PC-9 (cell line): ENCODE results near the gene APH1A. TPM values are rescaled to one million over a fixed set of nuclear protein-coding genes. Genes with fewer than 3 reads are reported as not detected.

ENCODE experiments used
- BruUV-seq: library from RNA; stranded (reverse); fragments of 400-500 nt; replicated peaks from 2 replicates; lab custom pipeline; 2021; lab: Mats Ljungman, UMichigan
- CTCF ChIA-PET: fragments of 300-600 bp; sonication (Branson Sonifier 250); formaldehyde crosslinking; loops from one replicate; lab custom pipeline; 2022; ENCODE audit warnings: antibody characterized with exemption; lab: Charles Lee
- POLR2A ChIA-PET: fragments of 300-600 bp; sonication (Branson Sonifier 250); formaldehyde crosslinking; loops from one replicate; lab custom pipeline; 2022; ENCODE audit warnings: antibody characterized with exemption; ENCODE audit not compliant: unreplicated experiment; lab: Charles Lee
- DNase-seq, 2 experiments: peaks; one replicate each; pipeline versions ENCODE4 v3.0.0 to v3.0.0-alpha.2; 2015 to 2022; ENCODE audit warnings: mixed read lengths in 1 of 2
- H2AFZ ChIP-seq: fragments of 200-600 bp; sonication (generic); 2 replicates; pipeline ENCODE4 v1.8.1; 2017; ENCODE audit warnings: antibody characterized with exemption
- H3F3A ChIP-seq: fragments of 200-600 bp; sonication (generic); 2 replicates; pipeline ENCODE4 v1.8.1; 2017; ENCODE audit warnings: antibody characterized with exemption, mild to moderate bottlenecking, low read depth; ENCODE audit not compliant: insufficient read depth
- H3K27ac ChIP-seq: fragments of 200-600 bp; sonication (generic); 2 replicates; pipeline ENCODE4 v1.6.1; 2016; ENCODE audit warnings: mixed run types
- H3K27me3 ChIP-seq: fragments of 200-600 bp; sonication (generic); 2 replicates; pipeline ENCODE4 v1.6.1; 2016; ENCODE audit warnings: low read depth, mixed run types; ENCODE audit not compliant: insufficient read depth
- H3K36me3 ChIP-seq: fragments of 200-600 bp; sonication (generic); 2 replicates; pipeline ENCODE4 v1.6.1; 2016; ENCODE audit warnings: low read depth, mixed run types
- H3K4me1 ChIP-seq: fragments of 200-600 bp; sonication (generic); replicated peaks from 2 replicates; pipeline ENCODE4 v1.6.1; 2016; ENCODE audit warnings: mixed run types; ENCODE audit not compliant: insufficient read depth
- H3K4me2 ChIP-seq: fragments of 200-600 bp; sonication (generic); 2 replicates; pipeline ENCODE4 v1.6.1; 2017; ENCODE audit warnings: mixed run types
- H3K4me3 ChIP-seq: fragments of 200-600 bp; sonication (generic); 2 replicates; pipeline ENCODE4 v1.6.1; 2016; ENCODE audit warnings: mixed run types
- H3K79me2 ChIP-seq: fragments of 200-600 bp; sonication (generic); 2 replicates; pipeline ENCODE4 v1.6.1; 2017; ENCODE audit warnings: low read depth, mixed run types
- H3K9me2 ChIP-seq: fragments of 200-600 bp; sonication (generic); 2 replicates; pipeline ENCODE4 v1.8.1; 2017; ENCODE audit warnings: mild to moderate bottlenecking; ENCODE audit not compliant: insufficient read depth
- H3K9me3 ChIP-seq: fragments of 200-600 bp; sonication (generic); 2 replicates; pipeline ENCODE4 v1.8.1; 2016; ENCODE audit warnings: low read depth; ENCODE audit not compliant: insufficient read depth
- H4K20me1 ChIP-seq: fragments of 200-600 bp; sonication (generic); 2 replicates; pipeline ENCODE4 v1.8.1; 2017; ENCODE audit not compliant: insufficient read depth
- EZH2 ChIP-seq: fragments of 200-600 bp; sonication (generic); IDR thresholded peaks from 2 replicates; pipeline ENCODE4 v1.8.0; 2017; ENCODE audit warnings: antibody characterized with exemption, low read depth
- intact Hi-C: fragments of 100-400 bp; cut with micrococcal nuclease; formaldehyde crosslinking; loops from one replicate; pipeline ENCODE4 v1.10.0; 2022; ENCODE audit not compliant: unreplicated experiment
- total RNA-seq: library from RNA; stranded (reverse); gene quantifications from 2 replicates; pipeline ENCODE4 v1.2.3, GENCODE V29; 2021
- TF ChIP-seq, protein P1 (sequence below): fragments of 200-600 bp; sonication (generic); conservative IDR thresholded peaks from 2 replicates; pipeline ENCODE4 v1.6.1; 2017; ENCODE audit warnings: mixed run types, antibody characterized with exemption, mild to moderate bottlenecking, moderate library complexity

APH1A gene
- total RNA-seq, 1 experiment from 2014 or later, result 173 TPM

DNA sequence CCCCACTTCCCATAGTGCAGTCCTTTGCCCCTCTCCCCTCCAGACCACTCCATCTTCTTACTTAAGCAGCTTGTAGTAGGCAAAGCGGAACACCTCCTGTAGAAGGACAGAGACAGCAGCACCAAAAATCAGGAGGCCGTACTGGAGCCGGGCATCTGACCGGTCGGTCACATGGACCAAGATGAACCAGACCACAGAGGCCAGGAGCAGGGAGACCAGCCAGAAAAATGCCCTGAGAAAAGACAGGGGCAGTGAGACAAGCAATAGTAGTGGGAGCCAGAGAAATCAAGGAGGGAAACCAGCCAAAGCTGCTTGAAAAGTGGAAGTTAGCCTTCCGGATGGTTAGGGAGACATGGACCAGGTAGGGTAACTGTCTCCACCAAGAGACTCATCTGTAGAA, 920 bp downstream of the APH1A start:
- Histone ChIP-seq H3K36me3 (peaks cover 17% of the 10 kb centered on the region), H3K4me3 (peak overlapping the region; percentile 87), H3K4me2 (peak overlapping the region; percentile 100), H3K9me3 (no peaks in the 10 kb centered on the region), H3K4me1 (peaks cover 33% of the 10 kb centered on the region), H3K27me3 (no peaks in the 10 kb centered on the region), H3F3A (peaks cover 35% of the 10 kb centered on the region), H2AFZ (peak overlapping the region; percentile 86; the same call in 1 of the 2 replicates), H4K20me1 (0 out of 2 replicates have a peak, but pooled peaks cover 4% of the 10 kb centered on the region), H3K79me2 (peaks cover 23% of the 10 kb centered on the region), H3K27ac (0 out of 2 replicates have a peak overlapping the region, but pooled peaks have one; percentile 79), H3K9me2 (no peaks in the 10 kb centered on the region)
- ChIA-PET CTCF (no interaction called here), POLR2A (interaction anchor here (0.7 kb wide), 1 partner anchor 34 kb away, joined by 5 read pairs; no protein-coding TSS in a partner anchor)
- intact Hi-C loops, result loop anchor here (10.0 kb wide), 1 partner anchor 297 kb away; no protein-coding TSS in a partner anchor
- BruUV-seq, result no TSS peak
- no peak for DNase-seq
- no peak for TF ChIP-seq EZH2
- TF ChIP-seq, protein P1, sequence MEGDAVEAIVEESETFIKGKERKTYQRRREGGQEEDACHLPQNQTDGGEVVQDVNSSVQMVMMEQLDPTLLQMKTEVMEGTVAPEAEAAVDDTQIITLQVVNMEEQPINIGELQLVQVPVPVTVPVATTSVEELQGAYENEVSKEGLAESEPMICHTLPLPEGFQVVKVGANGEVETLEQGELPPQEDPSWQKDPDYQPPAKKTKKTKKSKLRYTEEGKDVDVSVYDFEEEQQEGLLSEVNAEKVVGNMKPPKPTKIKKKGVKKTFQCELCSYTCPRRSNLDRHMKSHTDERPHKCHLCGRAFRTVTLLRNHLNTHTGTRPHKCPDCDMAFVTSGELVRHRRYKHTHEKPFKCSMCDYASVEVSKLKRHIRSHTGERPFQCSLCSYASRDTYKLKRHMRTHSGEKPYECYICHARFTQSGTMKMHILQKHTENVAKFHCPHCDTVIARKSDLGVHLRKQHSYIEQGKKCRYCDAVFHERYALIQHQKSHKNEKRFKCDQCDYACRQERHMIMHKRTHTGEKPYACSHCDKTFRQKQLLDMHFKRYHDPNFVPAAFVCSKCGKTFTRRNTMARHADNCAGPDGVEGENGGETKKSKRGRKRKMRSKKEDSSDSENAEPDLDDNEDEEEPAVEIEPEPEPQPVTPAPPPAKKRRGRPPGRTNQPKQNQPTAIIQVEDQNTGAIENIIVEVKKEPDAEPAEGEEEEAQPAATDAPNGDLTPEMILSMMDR, result no peak

DNA sequence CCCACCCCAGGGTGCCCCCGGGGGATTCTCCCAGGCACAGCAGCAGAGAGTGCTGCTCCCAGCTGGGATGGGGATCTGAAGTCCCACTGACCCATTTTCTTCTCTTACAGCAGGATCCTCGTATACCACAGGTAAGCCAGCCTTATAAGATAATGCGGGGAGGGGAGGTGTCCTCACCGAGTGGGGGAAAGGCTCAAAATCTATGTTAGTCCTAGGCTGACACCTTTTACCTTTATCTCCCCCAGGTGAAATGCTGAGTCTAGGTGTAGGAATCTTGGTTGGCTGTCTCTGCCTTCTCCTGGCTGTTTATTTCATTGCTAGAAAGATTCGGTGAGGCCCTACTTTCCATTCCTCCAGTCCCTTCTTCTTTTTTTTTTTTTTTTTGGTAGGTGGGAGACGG, 5.3 kb downstream of the APH1A start:
- Histone ChIP-seq H3K36me3 (peaks cover 17% of the 10 kb centered on the region), H3K27me3 (no peaks in the 10 kb centered on the region), H3K9me2 (no peaks in the 10 kb centered on the region), H3K79me2 (peaks cover 20% of the 10 kb centered on the region), H3K4me2 (peak overlapping the region; percentile 60), H3F3A (peaks cover 60% of the 10 kb centered on the region), H3K4me3 (no peak overlapping the region), H3K27ac (peak overlapping the region; percentile 83), H3K9me3 (no peaks in the 10 kb centered on the region), H3K4me1 (peaks cover 67% of the 10 kb centered on the region), H2AFZ (no peak overlapping the region), H4K20me1 (0 out of 2 replicates have a peak, but pooled peaks cover 4% of the 10 kb centered on the region)
- TF ChIP-seq, protein P1, result no peak
- TF ChIP-seq EZH2, result no peak
- POLR2A ChIA-PET, result interaction anchor here (0.6 kb wide), 3 partner anchors 80 to 1279 kb away, joined by 3 to 11 read pairs (median 4); no protein-coding TSS in a partner anchor
- intact Hi-C loops, result loop anchor here (10.0 kb wide), 1 partner anchor 301 kb away; no protein-coding TSS in a partner anchor
- BruUV-seq, result no TSS peak
- no peak for DNase-seq
- CTCF ChIA-PET, result interaction anchor here (1.1 kb wide), 1 partner anchor 18 kb away, joined by 3 read pairs; no protein-coding TSS in a partner anchor

DNA sequence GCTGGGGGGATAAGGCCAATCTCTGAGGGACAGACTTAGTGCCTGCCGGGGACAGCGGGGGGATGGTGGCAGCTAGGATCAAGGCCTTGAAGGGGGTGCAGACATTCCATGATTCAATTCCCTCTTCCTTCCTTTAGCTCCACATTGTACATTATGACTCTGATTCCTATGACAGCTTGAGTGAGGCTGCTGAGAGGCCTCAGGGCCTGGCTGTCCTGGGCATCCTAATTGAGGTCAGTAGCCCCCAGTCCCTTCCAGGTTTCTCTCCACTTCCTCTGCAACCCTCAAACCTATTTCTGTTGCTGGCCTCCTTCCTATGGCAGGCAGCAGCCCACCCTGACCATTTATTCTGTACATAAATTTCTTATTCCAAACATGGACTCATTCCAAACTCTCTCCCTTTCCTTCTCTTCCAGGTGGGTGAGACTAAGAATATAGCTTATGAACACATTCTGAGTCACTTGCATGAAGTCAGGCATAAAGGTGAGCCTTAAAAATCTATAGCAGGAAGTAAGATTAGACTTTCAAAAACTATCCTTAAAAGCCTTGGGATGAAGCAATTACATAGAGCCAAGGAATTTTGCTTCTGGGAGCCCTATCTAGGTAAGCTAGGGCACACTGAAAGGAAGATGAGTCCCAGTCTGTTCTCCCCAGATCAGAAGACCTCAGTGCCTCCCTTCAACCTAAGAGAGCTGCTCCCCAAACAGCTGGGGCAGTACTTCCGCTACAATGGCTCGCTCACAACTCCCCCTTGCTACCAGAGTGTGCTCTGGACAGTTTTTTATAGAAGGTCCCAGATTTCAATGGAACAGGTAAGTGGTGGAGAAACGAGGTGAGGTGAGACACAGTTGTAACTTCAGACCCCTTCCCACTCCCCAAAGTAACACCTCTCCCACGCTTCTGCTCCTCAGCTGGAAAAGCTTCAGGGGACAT, 6.2 kb downstream of the APH1A start:
- H3K27ac ChIP-seq, result peak overlapping the region; percentile 83

More for the DNA sequence above, 6.2 kb downstream of the APH1A start:
- H3K36me3 ChIP-seq, result peaks cover 17% of the 10 kb centered on the region
- H4K20me1 ChIP-seq, result 0 out of 2 replicates have a peak, but pooled peaks cover under 1% of the 10 kb centered on the region
- CTCF ChIA-PET, result interaction anchor here (0.6 to 1.1 kb wide), 3 partner anchors 10 to 334 kb away, joined by 3 read pairs; partner anchors contain the start of gene C1orf54
- intact Hi-C loops, result loop anchor here (10.0 kb wide), 1 partner anchor 302 kb away; no protein-coding TSS in a partner anchor
- no peaks in the 10 kb centered on the region for H3K27me3 ChIP-seq
- no peak overlapping the region; the same call in 1 of the 2 replicates for H3K4me3 ChIP-seq
- DNase-seq, result peak; percentile 9 to 92
- peaks cover 60% of the 10 kb centered on the region for H3F3A ChIP-seq
- no peak overlapping the region for H2AFZ ChIP-seq
- peaks cover 11% of the 10 kb centered on the region for H3K79me2 ChIP-seq
- H3K9me3 ChIP-seq, result no peaks in the 10 kb centered on the region
- no peaks in the 10 kb centered on the region for H3K9me2 ChIP-seq
- peaks cover 66% of the 10 kb centered on the region for H3K4me1 ChIP-seq
- POLR2A ChIA-PET, result interaction anchor here (0.5 to 0.7 kb wide), 11 partner anchors 22 to 1280 kb away, joined by 3 to 16 read pairs (median 3); partner anchors contain the start of gene MCL1
- TF ChIP-seq, protein P1, result no peak
- TF ChIP-seq EZH2, result no peak
- no TSS peak for BruUV-seq
- peak overlapping the region; percentile 60 for H3K4me2 ChIP-seq
